ENCODE measurements around the gene UNC5C. TPM values are rescaled to one million over a fixed set of nuclear protein-coding genes. Genes with fewer than 3 reads are reported as not detected.

UNC5C gene
- total RNA-seq, 1 donor from 2014 or later: 0.70 TPM

- Mint-ChIP-seq H3K4me3 (ENCODE audit: unreplicated experiment) (no peak overlapping the region), H3K9me3 (ENCODE audit: unreplicated experiment) (no peaks in the 10 kb centered on the region), H3K27me3 (ENCODE audit: unreplicated experiment) (no peaks in the 10 kb centered on the region), H3K27ac (ENCODE audit: unreplicated experiment) (no peak overlapping the region), H3K36me3 (ENCODE audit: unreplicated experiment) (no peaks in the 10 kb centered on the region), H3K4me1 (ENCODE audit: unreplicated experiment) (peaks cover 13% of the 10 kb centered on the region)
- DNase-seq (ENCODE audit: extremely low spot score, unreplicated experiment): no peak
- TF ChIP-seq, protein P1, sequence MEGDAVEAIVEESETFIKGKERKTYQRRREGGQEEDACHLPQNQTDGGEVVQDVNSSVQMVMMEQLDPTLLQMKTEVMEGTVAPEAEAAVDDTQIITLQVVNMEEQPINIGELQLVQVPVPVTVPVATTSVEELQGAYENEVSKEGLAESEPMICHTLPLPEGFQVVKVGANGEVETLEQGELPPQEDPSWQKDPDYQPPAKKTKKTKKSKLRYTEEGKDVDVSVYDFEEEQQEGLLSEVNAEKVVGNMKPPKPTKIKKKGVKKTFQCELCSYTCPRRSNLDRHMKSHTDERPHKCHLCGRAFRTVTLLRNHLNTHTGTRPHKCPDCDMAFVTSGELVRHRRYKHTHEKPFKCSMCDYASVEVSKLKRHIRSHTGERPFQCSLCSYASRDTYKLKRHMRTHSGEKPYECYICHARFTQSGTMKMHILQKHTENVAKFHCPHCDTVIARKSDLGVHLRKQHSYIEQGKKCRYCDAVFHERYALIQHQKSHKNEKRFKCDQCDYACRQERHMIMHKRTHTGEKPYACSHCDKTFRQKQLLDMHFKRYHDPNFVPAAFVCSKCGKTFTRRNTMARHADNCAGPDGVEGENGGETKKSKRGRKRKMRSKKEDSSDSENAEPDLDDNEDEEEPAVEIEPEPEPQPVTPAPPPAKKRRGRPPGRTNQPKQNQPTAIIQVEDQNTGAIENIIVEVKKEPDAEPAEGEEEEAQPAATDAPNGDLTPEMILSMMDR (IDR thresholded peaks at IDR 0.05): no peak
Observed at GRCh38 chr4:95513022-95513421, 35.8 kb downstream of the UNC5C start.

- Mint-ChIP-seq H3K4me1 (ENCODE audit: unreplicated experiment) (peaks cover 13% of the 10 kb centered on the region), H3K36me3 (ENCODE audit: unreplicated experiment) (no peaks in the 10 kb centered on the region), H3K4me3 (ENCODE audit: unreplicated experiment) (no peak overlapping the region), H3K27me3 (ENCODE audit: unreplicated experiment) (no peaks in the 10 kb centered on the region), H3K27ac (ENCODE audit: unreplicated experiment) (no peak overlapping the region), H3K9me3 (ENCODE audit: unreplicated experiment) (peaks cover 7% of the 10 kb centered on the region)
- DNase-seq (ENCODE audit: extremely low spot score, unreplicated experiment): no peak
- TF ChIP-seq, protein P1 (IDR thresholded peaks at IDR 0.05): no peak
Observed at GRCh38 chr4:95511477-95511876, 37.3 kb downstream of the UNC5C start.

GRCh38 chr4:95510877-95511276 lies 37.9 kb downstream of the UNC5C start:
- DNase-seq (ENCODE audit: extremely low spot score, unreplicated experiment): no peak
- peaks cover 7% of the 10 kb centered on the region for H3K9me3 Mint-ChIP-seq (ENCODE audit: unreplicated experiment)
- H3K4me1 Mint-ChIP-seq (ENCODE audit: unreplicated experiment): peaks cover 13% of the 10 kb centered on the region
- H3K36me3 Mint-ChIP-seq (ENCODE audit: unreplicated experiment): no peaks in the 10 kb centered on the region
- TF ChIP-seq, protein P1 (IDR thresholded peaks at IDR 0.05): no peak
- no peak overlapping the region for H3K27ac Mint-ChIP-seq (ENCODE audit: unreplicated experiment)
- H3K27me3 Mint-ChIP-seq (ENCODE audit: unreplicated experiment): no peaks in the 10 kb centered on the region
- no peak overlapping the region for H3K4me3 Mint-ChIP-seq (ENCODE audit: unreplicated experiment)

- Mint-ChIP-seq H3K9me3 (ENCODE audit: unreplicated experiment) (peaks cover 7% of the 10 kb centered on the region), H3K4me1 (ENCODE audit: unreplicated experiment) (peaks cover 13% of the 10 kb centered on the region), H3K27ac (ENCODE audit: unreplicated experiment) (no peak overlapping the region), H3K36me3 (ENCODE audit: unreplicated experiment) (no peaks in the 10 kb centered on the region), H3K27me3 (ENCODE audit: unreplicated experiment) (no peaks in the 10 kb centered on the region), H3K4me3 (ENCODE audit: unreplicated experiment) (no peak overlapping the region)
- no peak for DNase-seq (ENCODE audit: extremely low spot score, unreplicated experiment)
- TF ChIP-seq, protein P1 (IDR thresholded peaks at IDR 0.05): peak; percentile 79
Observed at GRCh38 chr4:95510145-95510544, 38.6 kb downstream of the UNC5C start.

DNA sequence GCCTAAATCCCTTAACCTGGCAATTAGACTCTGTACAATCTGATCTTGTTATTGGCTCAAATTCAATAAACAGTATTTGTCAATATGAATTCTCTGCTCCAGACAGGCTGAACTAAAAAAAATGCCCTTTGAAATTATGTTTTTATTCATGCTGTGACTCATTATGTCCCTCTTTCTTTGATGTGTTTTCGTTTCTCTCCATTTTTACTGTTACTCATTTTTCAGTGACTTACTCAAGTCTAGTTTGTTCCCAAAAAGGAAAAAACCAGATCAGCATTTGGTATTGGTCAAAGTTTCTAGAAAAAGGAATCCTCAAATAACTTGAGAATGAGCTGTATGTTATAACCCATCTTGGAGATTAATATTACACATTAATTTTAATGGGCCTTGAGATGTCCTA lies 40.4 kb downstream of the UNC5C start:
- TF ChIP-seq, protein P1 (IDR thresholded peaks at IDR 0.05): no peak
- H3K27ac Mint-ChIP-seq (ENCODE audit: unreplicated experiment): no peak overlapping the region
- H3K9me3 Mint-ChIP-seq (ENCODE audit: unreplicated experiment): peaks cover 7% of the 10 kb centered on the region
- peaks cover 13% of the 10 kb centered on the region for H3K4me1 Mint-ChIP-seq (ENCODE audit: unreplicated experiment)
- no peak overlapping the region for H3K4me3 Mint-ChIP-seq (ENCODE audit: unreplicated experiment)
- DNase-seq (ENCODE audit: extremely low spot score, unreplicated experiment): no peak
- H3K27me3 Mint-ChIP-seq (ENCODE audit: unreplicated experiment): no peaks in the 10 kb centered on the region
- no peaks in the 10 kb centered on the region for H3K36me3 Mint-ChIP-seq (ENCODE audit: unreplicated experiment)

All from osteocyte (in vitro differentiated cells).